Right renal pelvis (tissue), 4 donors: ENCODE data around the gene ZNF148. TPM values are rescaled to one million over a fixed set of nuclear protein-coding genes. Genes with fewer than 3 reads are reported as not detected.

Source experiments
- DNase-seq, 4 donors: peaks; one replicate each; pipeline ENCODE4 v3.0.0-alpha.2; 2013; ENCODE audit warnings: low read depth in 4 of 4, low spot score in 3 of 4, missing footprints in 1 of 4
- polyA plus RNA-seq, 4 donors: library from polyadenylated mRNA; unstranded; fragments of 120-200 nt; gene quantifications; one replicate each; pipeline ENCODE4 v1.2.1, GENCODE V29; 2013; ENCODE audit not compliant: insufficient read length in 4 of 4

ZNF148 gene
- polyA plus RNA-seq, 4 donors, result 37.8 to 49.8 (median 48.7) TPM

- no peak for DNase-seq
These were observed 85.6 kb downstream of the ZNF148 start for GRCh38 chr3:125289429-125289981.

- no peak for DNase-seq
These were observed 87.9 kb downstream of the ZNF148 start for GRCh38 chr3:125287248-125287647.

DNA sequence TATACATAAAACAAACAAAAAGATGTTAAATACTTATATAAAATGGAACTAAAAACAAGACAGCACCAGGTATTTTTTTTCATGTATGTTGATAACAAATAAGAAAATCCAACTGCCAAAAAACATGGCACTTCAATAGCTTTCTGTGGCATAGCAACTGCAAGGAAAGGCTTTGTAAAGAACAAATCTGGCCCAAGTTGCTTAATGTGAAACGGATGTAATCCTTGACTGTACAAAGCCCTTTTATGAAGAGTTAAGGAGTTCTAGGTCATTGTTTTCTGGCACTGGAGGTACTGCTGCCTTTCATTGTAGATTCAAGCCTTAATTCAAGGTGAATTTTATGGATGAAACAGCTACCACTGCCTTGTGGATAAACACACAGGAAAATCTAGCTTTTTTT, 93.7 kb downstream of the ZNF148 start:
- DNase-seq, result no peak

DNA sequence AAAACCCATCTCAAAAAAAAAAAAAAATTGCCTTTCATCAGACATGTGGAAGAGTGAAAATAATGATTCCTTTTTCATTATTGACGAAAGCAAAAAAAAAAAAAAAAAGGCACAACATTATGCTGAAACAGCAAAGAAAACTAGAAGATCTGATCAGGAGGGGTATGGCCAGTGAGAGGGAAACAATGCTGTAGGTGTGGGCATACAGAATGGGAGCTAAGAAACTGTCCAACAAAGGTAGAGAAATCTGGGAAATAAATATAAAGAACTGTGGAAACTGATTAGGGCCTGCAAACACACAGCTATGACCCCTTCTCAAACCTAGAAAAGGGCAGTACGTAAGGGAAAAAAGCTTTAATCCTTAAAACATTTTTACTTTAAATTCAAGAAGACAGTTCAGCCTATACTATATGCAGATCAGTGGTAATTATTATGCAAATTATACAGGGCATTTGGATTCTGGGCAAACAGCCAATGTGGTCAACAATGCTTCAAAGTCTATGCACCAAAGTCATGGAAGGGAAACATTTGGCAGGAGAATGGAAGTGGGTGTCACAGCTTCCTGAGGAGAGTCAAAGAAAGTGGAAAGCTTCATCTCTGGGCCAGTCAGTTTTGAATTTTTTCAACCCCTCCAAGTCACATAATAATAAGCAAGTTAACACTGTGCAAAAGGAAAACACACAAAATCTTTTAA, 94.3 kb downstream of the ZNF148 start:
- no peak for DNase-seq

DNA sequence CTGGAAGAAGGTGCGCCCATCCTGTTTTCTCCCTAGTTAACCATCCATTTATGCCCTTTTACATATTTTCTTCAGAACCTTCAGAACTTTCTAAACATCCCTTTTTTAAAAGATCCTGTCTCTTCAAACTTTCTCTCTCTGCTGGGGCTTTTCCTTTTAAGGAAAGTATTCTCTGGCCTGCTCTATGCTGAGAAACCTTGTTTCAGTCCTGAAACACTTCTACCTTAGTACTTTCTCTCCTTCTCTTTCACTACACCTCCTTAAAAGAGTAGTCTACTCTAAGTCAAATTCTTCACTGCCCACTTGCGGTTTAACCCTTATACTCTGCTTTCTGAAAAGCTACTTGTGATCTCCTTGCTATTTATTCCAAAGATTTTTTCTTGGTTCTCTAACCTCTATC, 97.0 kb downstream of the ZNF148 start:
- DNase-seq, result no peak

DNA sequence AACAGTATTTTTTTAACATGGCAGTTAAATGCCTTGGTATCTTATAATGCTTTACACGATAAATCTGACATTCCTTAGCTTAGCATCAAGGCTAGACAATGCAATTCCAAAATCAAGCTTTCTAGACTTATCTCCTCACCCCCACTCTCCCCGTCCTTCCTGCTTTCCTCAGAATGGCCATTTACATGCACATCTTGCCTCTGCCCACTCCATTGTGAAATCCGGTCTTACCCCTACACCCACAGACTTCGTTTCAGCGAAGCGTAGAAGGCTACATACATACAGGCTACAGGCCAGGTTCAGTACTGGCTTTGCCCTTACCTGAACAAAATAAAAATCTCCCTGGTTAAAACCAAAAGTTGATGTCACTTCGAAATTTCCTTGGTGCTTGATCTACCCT, 104.0 kb downstream of the ZNF148 start:
- DNase-seq, result no peak

DNA sequence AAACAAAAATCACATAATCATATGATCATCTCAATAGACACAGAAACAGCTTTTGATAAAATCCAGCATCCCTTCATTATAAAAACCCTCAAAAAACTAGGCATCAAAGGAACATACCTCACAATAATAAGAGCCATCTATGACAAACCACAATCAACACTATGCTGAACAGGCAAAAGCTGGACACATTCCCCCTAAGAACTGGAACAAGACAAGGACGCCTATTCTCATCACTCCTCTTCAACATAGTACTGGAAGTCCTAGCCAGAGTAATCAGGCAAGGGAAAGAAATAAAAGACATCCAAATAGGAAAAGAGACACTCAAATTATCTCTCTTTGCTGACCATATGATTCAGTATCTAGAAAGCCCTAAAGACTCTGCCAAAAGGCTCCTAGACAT, 107.7 kb downstream of the ZNF148 start:
- no peak for DNase-seq

GRCh38 chr3:125266971-125267370, 108.2 kb downstream of the ZNF148 start:
- no peak for DNase-seq

- no peak for DNase-seq
These were observed 113.0 kb downstream of the ZNF148 start for GRCh38 chr3:125262161-125262560.

DNA sequence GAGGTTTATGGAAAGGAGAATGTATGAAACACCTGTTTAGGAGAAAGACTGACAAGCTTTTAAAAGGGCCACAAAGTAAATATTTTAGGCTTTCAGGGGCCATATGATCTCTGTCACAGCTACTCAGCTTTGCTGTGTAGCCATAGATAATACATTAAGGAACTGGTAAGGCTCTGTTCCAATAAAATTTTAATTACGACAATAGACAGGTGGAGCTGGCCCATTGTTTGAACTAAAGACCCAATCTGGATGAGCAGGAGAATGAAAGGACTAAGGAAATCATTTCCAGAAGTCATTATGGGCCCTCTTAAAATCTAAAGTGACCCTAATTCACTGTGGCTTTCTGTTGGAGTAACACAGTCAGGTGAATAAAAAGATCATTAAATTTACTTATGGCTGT, 114.1 kb downstream of the ZNF148 start:
- DNase-seq, result no peak

- no peak for DNase-seq
These were observed 115.0 kb downstream of the ZNF148 start for GRCh38 chr3:125260158-125260557.

DNA sequence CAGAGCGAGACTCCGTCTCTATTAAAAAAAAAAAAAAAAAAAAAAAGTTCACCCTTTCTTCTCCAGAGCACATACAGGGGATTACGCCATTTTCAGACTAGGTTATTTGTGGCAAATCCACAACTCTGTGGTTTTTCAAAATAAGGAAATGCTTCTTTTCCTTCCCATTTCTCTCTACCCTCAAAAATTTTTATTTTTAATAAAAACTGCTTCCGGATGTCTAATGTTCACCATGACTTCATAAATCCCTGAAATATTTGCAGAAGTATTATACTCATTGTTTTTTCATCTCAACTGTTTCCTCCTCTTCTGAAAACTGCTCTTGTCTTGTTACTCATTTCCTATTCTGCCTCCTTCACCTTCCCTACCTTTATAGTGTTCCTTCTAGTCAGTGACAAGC, 117.6 kb downstream of the ZNF148 start:
- no peak for DNase-seq

DNA sequence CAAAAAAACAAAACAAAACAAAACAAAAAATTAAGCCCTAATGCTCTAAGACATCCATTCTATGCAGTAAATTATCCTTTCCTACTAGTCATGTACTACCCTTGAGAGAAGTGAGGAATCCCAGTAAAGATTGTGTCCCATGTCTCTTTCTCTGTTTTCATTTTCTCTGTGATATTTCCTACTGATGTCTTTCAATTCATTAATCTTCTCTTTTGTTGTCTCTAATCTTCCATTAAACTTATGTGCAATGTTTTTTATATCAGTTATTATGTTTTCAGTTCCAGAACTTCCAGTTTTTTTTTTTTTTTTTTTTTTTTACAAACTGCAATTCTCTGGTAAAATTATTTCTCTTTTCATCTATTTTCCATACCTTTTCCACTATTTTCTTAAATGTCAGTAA, 118.5 kb downstream of the ZNF148 start:
- no peak for DNase-seq

DNA sequence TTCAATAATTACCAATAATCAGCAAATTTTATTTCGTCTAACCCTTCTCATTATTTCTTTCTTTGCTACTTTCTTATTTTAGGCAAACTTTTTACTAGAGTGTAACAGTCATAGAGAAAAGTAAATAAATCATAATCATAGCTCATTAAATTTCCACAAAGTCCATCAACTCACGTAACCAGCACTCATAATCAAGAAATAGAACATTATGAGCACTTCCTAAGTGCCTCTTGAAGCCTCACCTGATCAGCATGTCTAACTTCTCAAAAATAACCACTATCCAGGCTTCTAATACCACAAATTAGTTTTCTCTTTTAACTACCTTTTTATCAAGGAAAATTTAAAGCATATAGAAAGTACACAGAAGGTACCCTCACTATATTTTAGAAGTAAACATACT, 124.2 kb downstream of the ZNF148 start:
- DNase-seq, result no peak

GRCh38 chr3:125246237-125246636, 128.9 kb downstream of the ZNF148 start:
- DNase-seq, result no peak

DNA sequence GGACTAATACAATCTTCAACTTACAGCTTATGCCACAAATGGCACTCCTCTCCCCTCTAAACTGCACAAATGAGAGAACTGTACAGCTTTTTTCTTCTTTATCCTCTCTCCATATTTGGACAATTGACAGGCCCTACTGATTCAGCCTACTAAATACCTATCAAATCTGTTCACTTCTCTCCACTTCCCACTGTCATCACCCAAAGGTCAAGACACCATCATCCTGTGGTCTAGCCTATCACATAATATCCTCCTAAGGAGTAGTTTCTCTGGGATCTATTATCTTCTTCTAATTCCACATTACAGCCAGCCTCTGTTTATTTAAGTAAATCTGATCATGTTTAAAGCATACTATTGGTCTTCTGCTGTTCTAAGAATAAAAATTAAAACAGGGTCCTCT, 129.6 kb downstream of the ZNF148 start:
- no peak for DNase-seq

GRCh38 chr3:125240496-125240895, 134.6 kb downstream of the ZNF148 start:
- DNase-seq, result no peak

DNA sequence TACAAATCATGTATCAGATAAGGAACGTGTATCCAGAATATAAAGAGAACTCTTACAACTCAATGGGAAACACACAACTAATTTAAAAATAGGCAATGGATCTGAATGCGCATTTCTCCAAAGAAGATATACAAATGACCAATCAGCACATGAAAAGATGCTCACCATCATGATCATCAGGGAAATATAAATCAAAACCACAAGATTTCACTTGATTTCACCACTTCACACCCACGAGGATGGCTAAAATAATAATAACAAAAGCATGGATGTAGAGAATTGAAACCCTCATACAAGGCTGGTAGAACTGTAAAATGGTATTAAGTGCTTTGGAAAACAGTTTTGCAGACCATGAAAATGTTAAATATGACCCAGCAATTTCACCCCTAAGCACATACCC, 135.9 kb downstream of the ZNF148 start:
- DNase-seq, result no peak

- no peak for DNase-seq
These were observed 136.4 kb downstream of the ZNF148 start for GRCh38 chr3:125238759-125239158.

- DNase-seq, result no peak
These were observed 138.7 kb downstream of the ZNF148 start for GRCh38 chr3:125236331-125236903.

DNA sequence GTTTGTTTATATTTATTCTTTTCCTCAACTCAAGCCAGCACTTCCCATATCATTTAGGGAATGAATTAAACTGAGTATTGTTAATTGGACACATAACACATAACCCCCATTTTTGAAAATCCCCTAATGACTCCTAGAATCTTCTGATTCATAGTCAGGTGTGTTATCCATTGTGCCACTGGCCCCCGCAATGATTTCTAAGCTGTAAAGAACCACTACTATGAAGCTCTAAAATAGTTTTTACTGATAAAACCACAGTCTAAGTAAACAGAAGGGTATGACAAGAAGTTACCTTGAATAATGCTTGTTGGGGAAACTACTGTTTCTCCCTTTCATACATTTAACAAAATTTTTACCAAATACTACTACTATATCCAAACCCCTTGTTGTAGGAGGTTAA, 140.3 kb downstream of the ZNF148 start:
- DNase-seq, result no peak

- DNase-seq, result no peak
These were observed 142.7 kb downstream of the ZNF148 start for GRCh38 chr3:125232401-125232800.
